ENCODE measurements around the gene PDE11A. TPM values are rescaled to one million over a fixed set of nuclear protein-coding genes. Genes with fewer than 3 reads are reported as not detected.

PDE11A gene
- total and polyA plus RNA-seq, 2 of the 8 experiments (the other 6 are each of a cell fraction or from before 2014, with no cell fraction given), result 0.19 to 0.23 TPM

DNA sequence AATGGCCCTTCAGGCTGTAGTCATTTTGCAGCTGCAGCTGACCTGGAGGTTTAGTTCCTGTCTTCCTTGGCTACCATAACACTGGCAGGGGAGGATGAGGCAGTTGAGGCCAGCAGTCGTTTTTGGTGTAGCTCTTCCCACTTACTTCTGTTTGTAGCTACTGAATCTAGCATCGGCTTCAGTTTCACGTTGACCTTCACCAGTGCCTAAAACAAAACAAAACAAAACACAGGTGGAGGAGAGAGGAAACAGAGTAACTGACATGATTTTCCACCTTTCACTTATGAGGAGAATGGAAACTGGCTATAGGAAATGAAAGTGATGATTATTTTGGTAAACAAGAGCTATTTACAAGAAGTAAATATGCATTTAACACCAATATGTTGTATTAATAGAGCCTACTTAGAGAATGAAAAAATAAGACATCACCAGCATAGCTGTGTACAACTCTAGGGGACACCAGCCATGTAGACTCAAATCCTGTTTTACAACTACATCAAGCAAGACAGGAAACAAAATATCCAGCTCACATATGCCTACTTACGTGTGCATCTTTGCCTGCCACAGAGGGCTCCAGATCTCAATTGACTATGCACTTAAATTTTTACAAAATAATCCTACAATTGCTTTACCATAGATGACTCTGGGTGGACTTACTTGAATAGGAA, 443.1 kb downstream of the PDE11A start (continued):
- no peak for TF ChIP-seq HDAC2 (IDR thresholded peaks at IDR 0.05; ENCODE audit: borderline replicate concordance in 1 of 2, low read depth in 2 of 2, low read length in 2 of 2)

All from H1 (cell line).